Measurements from ENCODE around the gene SLC9A4. TPM values are rescaled to one million over a fixed set of nuclear protein-coding genes. Genes with fewer than 3 reads are reported as not detected.

The SLC9A4 gene
- total and polyA plus RNA-seq, 9 of the 15 experiments (the other 6 are each of a cell fraction or from before 2014, with no cell fraction given) = 0.04 to 0.15 (median 0.04) TPM; not detected in 5

- Histone ChIP-seq H3K79me2 (ENCODE audit: control insufficient read depth, insufficient read depth, low read length) (no peaks in the 10 kb centered on the region), H4K20me1 (replicated peaks; ENCODE audit: control insufficient read depth, insufficient read depth, low read length) (no peaks in the 10 kb centered on the region), H3K9ac (ENCODE audit: insufficient read depth in 1 of 2, low read depth in 2 of 2, low read length in 2 of 2) (no peak overlapping the region), H3K9me1 (ENCODE audit: control insufficient read depth, insufficient read depth, low read length) (no peaks in the 10 kb centered on the region), H2AFZ (ENCODE audit: low read depth, low read length) (no peak overlapping the region), H3K4me1 (replicated peaks in 1 of 2; ENCODE audit: control insufficient read depth in 2 of 2, insufficient read depth in 2 of 2, low read length in 2 of 2) (no peaks in the 10 kb centered on the region), H3K4me2 (ENCODE audit: insufficient read depth, low read length) (no peak overlapping the region), H3K9me3 (replicated peaks; ENCODE audit: control insufficient read depth, insufficient read depth, low read depth, low read length) (no peaks in the 10 kb centered on the region; the same call in 1 of the 2 replicates), H3K36me3 (ENCODE audit: control insufficient read depth, insufficient read depth, low read length) (no peaks in the 10 kb centered on the region), H3K27ac (ENCODE audit: extremely low read depth, low read depth, low read length) (no peak overlapping the region), H3K4me3 (no peak overlapping the region), H3K27me3 (ENCODE audit: control insufficient read depth in 2 of 2, insufficient read depth in 2 of 2, low read length in 2 of 2) (no peaks in the 10 kb centered on the region)
- in situ Hi-C loops (cut with MboI) (loop anchor here (10.0 kb wide), 1 partner anchor 235 kb away; no protein-coding TSS in a partner anchor), intact Hi-C loops (cut with micrococcal nuclease) (loop anchor here (10.0 kb wide), 1 partner anchor 335 kb away; no protein-coding TSS in a partner anchor)
- ChIA-PET CTCF (ENCODE audit: low intra/inter-chr PET ratio) (no interaction called here), POLR2A (no interaction called here)
- FAIRE-seq (no peak), ATAC-seq (no peak), DNase-seq (ENCODE audit: extremely low read depth in 1 of 4, low spot score in 3 of 4) (no peak)
- no TSS peak for BruUV-seq (replicated peaks)
- 0% methylated on average over 1 of the region's 1 CpG for whole genome bisulfite sequencing (ENCODE audit: insufficient coverage, low coverage, missing lambda C conversion rate)
- no peak for TF ChIP-seq ZSCAN32 (CRISPR knock-in tag; IDR thresholded peaks at IDR 0.05)
- no peak for TF ChIP-seq E2F1 (CRISPR knock-in tag; IDR thresholded peaks at IDR 0.05)
- TF ChIP-seq TCF7 (IDR thresholded peaks at IDR 0.05; ENCODE audit: borderline replicate concordance) = no peak
- TF ChIP-seq SAP30 (IDR thresholded peaks at IDR 0.05; ENCODE audit: borderline replicate concordance, insufficient read depth, low read depth, low read length, poor library complexity, severe bottlenecking) = no peak
- no peak for TF ChIP-seq MLX (CRISPR knock-in tag; conservative IDR thresholded peaks at IDR 0.05)
- no peak for TF ChIP-seq CREM (IDR thresholded peaks at IDR 0.05; ENCODE audit: low read depth)
- no peak for TF ChIP-seq IRF2 (CRISPR knock-in tag; IDR thresholded peaks at IDR 0.05)
- TF ChIP-seq KDM1A (IDR thresholded peaks at IDR 0.05) = no peak
- TF ChIP-seq E2F3 (CRISPR knock-in tag; IDR thresholded peaks at IDR 0.05) = no peak
- no peak for TF ChIP-seq CREB5 (CRISPR knock-in tag; IDR thresholded peaks at IDR 0.05)
Measured at GRCh38 chr2:102470168-102470567, 2.9 kb upstream of the SLC9A4 start.

Measured in K562 (cell line).